ENCODE data around the gene TCHP.
A peak's percentile ranks its signal among the peaks of the same experiment; 100 is the strongest.

The TCHP gene

GRCh38 chr12:109952160-109952858 is 52.2 kb downstream of the TCHP start:
- FAIRE-seq (peak; percentile 61), DNase-seq (ENCODE audit: extremely low spot score, insufficient read length, low read depth) (peak; percentile 43)

GRCh38 chr12:109952873-109953272 is 52.8 kb downstream of the TCHP start:
- DNase-seq (ENCODE audit: extremely low spot score, insufficient read length, low read depth), result no peak
- FAIRE-seq, result no peak

GRCh38 chr12:109953656-109954055 is 53.6 kb downstream of the TCHP start:
- FAIRE-seq, result peak; percentile 9
- no peak for DNase-seq (ENCODE audit: extremely low spot score, insufficient read length, low read depth)

GRCh38 chr12:109958374-109958773 is 58.3 kb downstream of the TCHP start:
- DNase-seq (ENCODE audit: extremely low spot score, insufficient read length, low read depth) (no peak), FAIRE-seq (no peak)

- FAIRE-seq, result no peak
- no peak for DNase-seq (ENCODE audit: extremely low spot score, insufficient read length, low read depth)
Measured at GRCh38 chr12:109959411-109960093, 59.5 kb downstream of the TCHP start.

- FAIRE-seq (no peak), DNase-seq (ENCODE audit: extremely low spot score, insufficient read length, low read depth) (no peak)
Measured at GRCh38 chr12:109961201-109961600, 61.1 kb downstream of the TCHP start.

GRCh38 chr12:109961612-109962011 is 61.5 kb downstream of the TCHP start:
- FAIRE-seq, result no peak

GRCh38 chr12:109962398-109962797 is 62.3 kb downstream of the TCHP start:
- DNase-seq (ENCODE audit: extremely low spot score, insufficient read length, low read depth), result no peak

More at GRCh38 chr12:109961612-109962011, 61.5 kb downstream of the TCHP start:
- no peak for DNase-seq (ENCODE audit: extremely low spot score, insufficient read length, low read depth)

GRCh38 chr12:109963330-109963729 is 63.3 kb downstream of the TCHP start:
- no peak for DNase-seq (ENCODE audit: extremely low spot score, insufficient read length, low read depth)
- no peak for FAIRE-seq

More at GRCh38 chr12:109962398-109962797, 62.3 kb downstream of the TCHP start:
- no peak for FAIRE-seq

GRCh38 chr12:109963743-109964429 is 63.8 kb downstream of the TCHP start:
- FAIRE-seq, result no peak
- DNase-seq (ENCODE audit: extremely low spot score, insufficient read length, low read depth), result no peak

- DNase-seq (ENCODE audit: extremely low spot score, insufficient read length, low read depth), result no peak
- no peak for FAIRE-seq
Measured at GRCh38 chr12:109966546-109966945, 66.5 kb downstream of the TCHP start.

GRCh38 chr12:109967383-109968031 is 67.4 kb downstream of the TCHP start:
- DNase-seq (ENCODE audit: extremely low spot score, insufficient read length, low read depth) (no peak), FAIRE-seq (peak; percentile 33)

All from GM18507 (cell line).